GM18505 (cell line): Measurements from ENCODE around the gene SMOC1.

ENCODE experiments used
- ATAC-seq: cut with Tn5 transposase; IDR thresholded peaks from one replicate; pipeline ENCODE4 v1.9.1; 2021; ENCODE audit not compliant: unreplicated experiment
- POLR2A ChIP-seq: IDR thresholded peaks from 4 replicates; pipeline ENCODE4 v1.6.1; 2011; ENCODE audit warnings: borderline replicate concordance; ENCODE audit not compliant: insufficient read depth, insufficient read length; ENCODE audit errors: extremely low read depth

SMOC1 gene

DNA sequence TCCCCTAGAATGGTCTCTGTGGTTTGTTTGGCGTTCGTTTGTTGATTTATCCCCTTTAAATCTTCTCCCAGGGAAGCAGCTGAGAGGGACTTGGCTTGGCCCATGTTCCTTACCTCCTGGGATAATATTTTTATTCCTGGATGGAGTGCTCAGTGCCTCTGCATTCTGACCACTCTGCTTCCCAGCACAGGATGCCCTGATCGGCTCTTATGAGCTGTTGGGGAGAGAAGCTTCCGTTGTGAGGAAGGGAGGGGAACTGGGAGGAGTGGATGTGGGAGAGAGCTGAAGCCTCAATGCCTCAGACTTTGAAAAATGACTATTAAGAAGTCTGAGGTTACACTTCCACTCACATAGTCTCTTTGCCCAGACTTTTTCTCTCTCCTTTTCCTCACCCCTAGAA, 114.8 kb downstream of the SMOC1 start:
- no peak for TF ChIP-seq POLR2A

DNA sequence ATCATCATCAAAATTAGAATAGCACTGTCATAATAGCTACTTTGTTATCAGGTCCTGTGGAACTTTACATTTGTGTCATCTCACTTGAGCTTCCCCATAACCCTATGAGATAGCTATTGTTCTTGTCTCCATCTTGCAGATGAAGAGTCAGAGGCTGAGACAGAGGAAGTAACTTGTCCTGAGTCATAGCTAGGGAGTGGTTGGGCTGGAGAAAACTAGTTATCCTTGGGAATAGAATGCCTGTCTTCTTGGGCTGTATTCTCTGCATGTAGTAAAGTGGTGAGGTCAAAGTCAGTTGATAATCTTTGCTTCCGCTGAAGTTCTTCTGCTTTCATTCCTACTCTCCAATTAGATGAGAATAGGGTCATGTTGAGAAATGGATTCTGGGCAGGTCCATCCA, 117.0 kb downstream of the SMOC1 start:
- no peak for TF ChIP-seq POLR2A
- ATAC-seq, result no peak

More for the DNA sequence above, 114.8 kb downstream of the SMOC1 start:
- ATAC-seq, result no peak

DNA sequence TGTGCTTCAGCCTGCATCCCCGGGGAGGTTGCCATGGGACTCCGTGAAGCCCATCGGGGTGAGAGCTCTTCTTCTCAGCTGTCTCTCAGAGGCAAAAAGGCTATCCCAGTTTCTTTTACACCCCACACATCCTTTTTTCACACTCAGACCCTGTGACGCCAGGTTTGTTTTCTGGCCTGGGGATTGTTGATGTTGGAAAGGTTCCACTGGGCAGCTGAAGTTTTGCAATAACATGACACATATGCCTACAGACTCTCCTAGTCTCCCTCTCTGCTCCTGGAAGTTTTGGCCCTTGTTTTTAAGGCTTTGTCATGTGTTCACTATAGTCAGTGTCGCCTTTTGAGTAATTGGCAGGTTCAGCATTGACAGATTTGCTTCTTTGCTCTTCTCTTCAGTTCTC, 118.6 kb downstream of the SMOC1 start:
- no peak for ATAC-seq
- TF ChIP-seq POLR2A, result no peak

DNA sequence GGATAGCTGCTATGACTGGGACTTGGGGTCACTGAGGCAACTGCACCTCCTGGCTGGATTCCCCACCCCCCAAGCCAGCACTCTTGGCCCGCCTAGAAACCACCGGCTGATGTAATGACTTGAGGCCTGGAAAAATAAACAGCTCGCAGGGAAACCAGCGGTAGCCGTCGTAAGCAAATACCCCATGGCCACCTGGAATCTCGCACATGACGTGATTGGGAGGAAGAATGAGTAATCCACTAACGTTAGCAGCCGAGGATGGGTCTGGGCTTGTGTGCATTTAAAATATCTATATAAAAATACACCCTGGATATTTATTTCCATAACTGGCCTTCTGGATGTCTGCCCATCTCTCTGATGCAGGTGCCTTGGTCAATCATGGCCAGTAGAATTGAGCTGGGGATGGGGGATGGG, 120.1 kb downstream of the SMOC1 start:
- TF ChIP-seq POLR2A, result no peak
- no peak for ATAC-seq

DNA sequence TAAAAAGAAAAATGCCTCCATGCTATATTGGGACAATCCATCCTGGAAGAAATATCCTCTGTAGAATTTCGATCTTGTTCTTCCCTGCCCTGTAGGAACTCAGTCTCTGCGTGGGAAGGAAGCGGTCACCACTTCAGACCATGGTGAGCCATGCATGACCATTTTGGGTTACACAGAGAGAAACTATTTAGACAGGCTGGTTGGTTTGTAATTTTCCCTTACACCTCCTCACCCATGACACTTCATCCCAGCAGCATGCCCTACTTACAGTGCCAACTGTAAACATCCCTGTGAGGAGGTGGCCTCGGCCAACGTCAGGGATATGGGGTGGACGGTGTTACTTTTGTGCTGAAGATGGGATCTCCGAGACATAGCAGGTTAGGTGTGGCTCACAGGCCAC, 121.4 kb downstream of the SMOC1 start:
- no peak for TF ChIP-seq POLR2A
- no peak for ATAC-seq

DNA sequence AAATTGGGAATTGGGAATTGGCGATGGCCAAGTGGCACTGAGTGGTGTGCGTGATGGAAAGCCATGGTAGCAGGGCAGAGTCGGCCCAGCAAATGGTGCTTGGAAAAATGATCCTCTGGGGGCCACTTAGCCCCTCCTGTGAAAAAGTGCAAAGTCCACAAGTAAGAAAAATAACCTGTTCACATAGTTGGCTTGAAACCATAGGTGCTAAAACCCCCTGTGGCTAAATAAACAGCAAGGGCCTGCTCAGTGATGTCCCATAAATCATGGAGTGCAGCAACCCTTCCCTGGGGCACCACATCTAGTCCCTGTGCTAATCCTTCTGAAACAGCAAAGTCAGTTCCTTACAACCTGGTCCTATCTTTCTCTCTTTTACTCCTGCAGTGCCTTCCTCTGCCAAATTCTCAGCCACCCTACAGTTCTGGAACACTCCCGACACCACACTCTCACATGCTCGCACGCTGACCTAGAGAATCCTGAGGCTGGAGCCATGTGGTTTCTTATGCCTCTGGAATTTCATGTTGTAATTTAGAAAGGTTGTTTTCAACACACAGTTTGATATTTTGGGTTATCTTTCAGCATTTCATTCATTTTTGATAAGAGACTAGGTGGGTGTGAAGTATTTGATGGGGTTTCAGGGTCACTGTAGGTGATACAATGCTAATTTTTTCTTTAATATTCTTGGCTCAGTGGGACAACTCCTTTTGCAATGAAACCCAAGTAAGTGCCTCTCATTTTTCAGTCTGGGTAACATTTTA, 123.6 kb downstream of the SMOC1 start:
- ATAC-seq, result no peak
- no peak for TF ChIP-seq POLR2A

DNA sequence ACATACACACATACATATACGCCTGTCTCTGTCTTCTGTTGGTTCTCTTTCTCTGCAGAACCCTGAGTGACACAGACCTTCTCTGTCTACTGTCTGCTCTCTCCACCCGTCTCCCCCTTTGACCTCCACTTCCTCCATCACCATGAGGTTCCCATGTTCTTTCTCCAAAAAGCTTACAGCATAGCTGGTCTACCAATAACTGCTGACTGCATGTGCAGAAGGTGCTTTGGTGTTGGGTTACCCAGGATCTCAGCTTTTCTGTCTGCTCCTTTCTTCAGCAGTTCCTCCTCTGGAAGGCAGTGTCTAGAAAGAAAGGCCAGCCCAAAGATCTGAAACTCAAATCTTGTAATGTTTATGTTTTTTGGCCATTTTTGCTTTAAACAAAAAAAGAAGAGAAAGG, 125.6 kb downstream of the SMOC1 start:
- no peak for ATAC-seq
- no peak for TF ChIP-seq POLR2A

DNA sequence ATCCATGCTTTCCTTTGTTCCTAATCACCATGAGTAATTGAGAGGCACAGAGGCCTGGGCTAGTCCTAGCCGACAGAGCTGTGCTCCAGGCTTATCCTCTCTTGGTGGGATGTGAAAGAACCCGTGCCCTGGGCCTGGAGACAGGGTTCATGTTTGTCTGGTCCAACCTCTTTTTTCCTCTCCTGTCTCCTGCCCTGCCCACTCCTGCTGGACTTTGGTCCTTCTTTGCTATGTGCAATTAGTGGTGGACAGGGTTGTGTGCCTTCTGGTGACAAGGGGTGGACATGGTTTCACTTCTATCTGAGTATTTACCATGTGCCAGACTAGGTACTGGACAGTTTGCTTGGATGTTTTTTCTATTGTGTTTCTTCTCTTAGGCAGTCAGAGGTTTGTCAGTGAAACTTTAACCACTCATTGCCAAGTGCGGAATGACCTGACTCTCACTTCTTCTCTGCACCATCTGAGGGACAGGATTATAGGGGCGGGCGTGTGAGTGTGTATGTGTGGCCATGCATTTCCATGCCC, 126.1 kb downstream of the SMOC1 start:
- no peak for ATAC-seq
- TF ChIP-seq POLR2A, result no peak

DNA sequence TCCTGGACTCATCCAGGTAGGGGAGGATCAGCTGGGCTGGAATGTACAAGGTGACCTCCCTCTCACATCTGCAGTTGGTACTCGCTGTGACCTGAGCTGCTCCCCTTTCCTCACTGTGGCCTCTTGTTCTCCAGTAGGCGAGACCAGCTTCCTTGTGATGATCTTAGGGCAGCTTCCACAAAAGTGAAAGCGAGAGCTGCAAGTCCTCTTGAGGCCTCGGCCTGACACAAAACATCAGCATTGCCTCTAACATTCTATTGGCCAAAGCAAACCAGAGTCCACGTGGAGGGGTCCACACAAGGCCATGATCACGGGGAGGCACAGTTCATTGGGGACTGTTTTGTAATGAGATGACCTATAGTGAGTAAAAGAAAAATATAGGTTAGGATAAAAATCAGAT, 127.5 kb downstream of the SMOC1 start:
- ATAC-seq, result no peak
- TF ChIP-seq POLR2A, result no peak

DNA sequence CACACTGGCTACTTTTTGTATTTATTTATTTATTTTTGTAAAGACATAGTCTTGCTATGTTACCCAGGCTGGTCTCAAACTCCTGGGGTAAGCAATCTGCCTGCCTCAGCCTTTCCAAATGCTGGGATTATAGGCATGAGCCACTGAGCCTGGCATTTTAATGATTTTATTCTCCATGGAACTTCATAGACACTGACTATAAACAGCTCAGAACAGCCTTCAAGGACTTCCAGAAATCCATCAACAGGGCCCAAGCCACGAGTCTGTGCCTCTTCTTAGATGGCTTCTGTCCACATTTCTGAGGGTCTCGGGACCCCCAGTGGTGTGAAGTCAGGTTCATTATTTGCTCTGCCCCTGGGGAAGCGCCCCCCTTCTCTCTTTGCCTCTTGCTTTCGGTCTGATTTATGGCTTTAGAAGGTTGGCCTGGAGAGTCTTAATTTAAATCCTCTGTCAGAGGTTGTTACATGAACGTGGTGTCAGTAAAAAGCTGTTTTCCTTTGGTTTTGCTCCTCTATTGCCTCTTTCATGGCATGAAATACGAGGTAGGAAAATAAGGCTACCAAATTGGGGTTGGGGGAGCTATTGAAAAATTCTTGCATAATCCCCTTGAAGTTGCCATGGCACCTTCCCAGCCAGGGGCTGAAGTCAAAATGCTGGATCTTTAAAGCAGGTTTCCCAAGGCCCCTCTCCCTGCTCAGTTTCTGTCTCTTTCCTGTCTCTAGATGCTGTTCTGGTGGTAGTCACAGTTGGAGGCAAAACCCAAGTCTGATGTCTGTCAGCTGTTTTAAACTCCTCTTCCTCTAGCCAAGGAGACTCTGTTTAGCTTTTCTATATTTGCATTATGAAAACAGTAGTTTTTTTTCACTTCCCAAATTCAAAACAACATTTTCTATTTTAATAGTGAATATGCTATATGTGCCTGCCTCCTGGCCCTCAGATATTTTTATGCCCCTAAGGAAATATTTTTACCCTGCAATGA, 129.4 kb downstream of the SMOC1 start:
- ATAC-seq, result no peak

DNA sequence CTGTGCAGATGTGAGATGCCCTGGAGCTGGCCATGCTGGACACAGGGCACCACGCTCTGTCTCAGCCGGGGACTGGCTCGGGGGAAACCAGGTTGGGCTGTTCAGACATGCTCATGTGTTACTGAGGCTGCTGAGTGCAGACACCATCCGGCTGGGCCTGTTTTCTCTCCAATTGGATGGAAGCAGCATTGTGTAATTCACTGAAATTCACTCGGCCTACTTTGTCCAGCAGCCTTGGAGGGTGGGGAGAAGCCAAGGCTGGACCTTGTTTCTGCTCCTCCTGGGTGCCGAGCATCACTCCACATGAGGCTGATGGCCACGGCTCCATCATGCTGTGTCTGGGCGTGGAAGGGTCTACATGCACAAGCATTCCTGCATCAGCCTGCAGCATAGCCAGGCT, 130.7 kb downstream of the SMOC1 start:
- no peak for ATAC-seq

More for the DNA sequence above, 129.4 kb downstream of the SMOC1 start:
- TF ChIP-seq POLR2A, result no peak

DNA sequence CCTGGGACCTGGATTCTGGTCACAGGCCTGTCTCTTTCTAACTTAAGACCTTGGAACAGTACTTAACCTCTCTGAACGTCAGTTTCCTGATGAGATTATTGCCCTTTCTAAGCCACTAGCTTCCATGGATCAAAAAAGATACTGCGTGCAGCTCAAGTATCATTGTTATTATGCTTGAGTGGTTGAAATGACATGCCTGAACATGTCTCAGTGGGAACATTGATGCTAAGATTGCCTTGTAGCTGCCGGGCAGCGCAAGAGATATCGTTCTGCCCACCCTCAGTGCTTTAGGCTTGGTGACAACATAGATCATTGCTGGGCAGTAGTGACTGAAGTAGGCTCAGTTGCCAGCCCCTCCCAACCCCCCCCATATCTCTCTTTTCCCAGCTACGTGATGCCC, 131.9 kb downstream of the SMOC1 start:
- TF ChIP-seq POLR2A, result no peak
- ATAC-seq, result no peak

More for the DNA sequence above, 130.7 kb downstream of the SMOC1 start:
- no peak for TF ChIP-seq POLR2A

DNA sequence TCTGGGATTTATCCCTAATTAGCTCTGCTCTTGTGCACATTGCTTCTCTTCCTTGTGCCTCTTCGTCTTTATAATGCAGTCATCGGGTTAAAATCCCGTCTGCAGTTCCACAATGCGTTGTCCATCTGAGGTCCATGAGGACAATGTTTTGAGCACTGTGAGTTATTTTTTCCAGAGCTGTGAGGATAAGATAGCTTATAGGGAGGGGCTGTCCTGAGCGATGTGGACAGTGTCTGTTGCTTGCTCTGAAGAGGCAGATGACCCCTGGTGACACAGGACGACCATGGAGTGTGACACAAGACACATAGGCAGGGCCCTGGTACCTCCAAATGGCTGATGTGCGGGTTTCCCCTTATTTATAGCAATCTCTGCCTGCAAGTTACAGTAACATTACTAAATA, 132.5 kb downstream of the SMOC1 start:
- no peak for ATAC-seq
- no peak for TF ChIP-seq POLR2A

DNA sequence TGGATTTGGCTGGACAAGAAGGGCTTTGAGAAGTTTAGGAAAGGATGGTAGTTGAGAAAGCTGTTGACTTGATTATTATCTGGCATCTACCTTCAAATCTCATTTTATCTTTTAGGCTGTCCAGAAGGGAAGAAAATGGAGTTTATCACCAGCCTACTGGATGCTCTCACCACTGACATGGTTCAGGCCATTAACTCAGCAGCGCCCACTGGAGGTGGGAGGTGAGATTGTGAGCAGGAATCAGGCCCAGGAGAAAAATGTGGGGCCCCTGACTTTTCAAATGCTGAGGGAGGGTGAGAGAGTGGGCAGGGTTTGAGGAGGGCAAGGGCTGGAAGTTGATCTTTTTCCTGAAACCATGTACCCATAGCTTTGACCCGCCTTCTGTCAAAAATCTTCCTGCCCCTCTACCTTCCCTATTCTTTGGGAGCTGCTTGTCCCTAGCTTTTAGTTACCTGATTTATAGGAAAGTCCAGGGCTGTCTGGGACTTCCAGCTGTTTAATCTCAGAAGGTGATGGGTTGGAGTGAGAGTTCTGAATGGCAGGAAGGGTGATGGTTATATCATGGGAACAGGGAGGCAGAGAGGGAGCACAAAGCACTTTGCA, 134.2 kb downstream of the SMOC1 start:
- no peak for ATAC-seq

More for the DNA sequence above, 134.2 kb downstream of the SMOC1 start:
- TF ChIP-seq POLR2A, result no peak
